GM19467 (cell line): ENCODE data around the gene GNA14.
"Not testable (repeated sequence)": the region's sequence is repeated elsewhere in the genome, so short reads cannot be mapped to it uniquely, and the experiment has no call there.

ENCODE experiments used
- ATAC-seq: cut with Tn5 transposase; IDR thresholded peaks from one replicate; pipeline ENCODE4 v1.9.1; 2021; ENCODE audit warnings: mild to moderate bottlenecking, moderate library complexity; ENCODE audit not compliant: unreplicated experiment

Gene GNA14

DNA sequence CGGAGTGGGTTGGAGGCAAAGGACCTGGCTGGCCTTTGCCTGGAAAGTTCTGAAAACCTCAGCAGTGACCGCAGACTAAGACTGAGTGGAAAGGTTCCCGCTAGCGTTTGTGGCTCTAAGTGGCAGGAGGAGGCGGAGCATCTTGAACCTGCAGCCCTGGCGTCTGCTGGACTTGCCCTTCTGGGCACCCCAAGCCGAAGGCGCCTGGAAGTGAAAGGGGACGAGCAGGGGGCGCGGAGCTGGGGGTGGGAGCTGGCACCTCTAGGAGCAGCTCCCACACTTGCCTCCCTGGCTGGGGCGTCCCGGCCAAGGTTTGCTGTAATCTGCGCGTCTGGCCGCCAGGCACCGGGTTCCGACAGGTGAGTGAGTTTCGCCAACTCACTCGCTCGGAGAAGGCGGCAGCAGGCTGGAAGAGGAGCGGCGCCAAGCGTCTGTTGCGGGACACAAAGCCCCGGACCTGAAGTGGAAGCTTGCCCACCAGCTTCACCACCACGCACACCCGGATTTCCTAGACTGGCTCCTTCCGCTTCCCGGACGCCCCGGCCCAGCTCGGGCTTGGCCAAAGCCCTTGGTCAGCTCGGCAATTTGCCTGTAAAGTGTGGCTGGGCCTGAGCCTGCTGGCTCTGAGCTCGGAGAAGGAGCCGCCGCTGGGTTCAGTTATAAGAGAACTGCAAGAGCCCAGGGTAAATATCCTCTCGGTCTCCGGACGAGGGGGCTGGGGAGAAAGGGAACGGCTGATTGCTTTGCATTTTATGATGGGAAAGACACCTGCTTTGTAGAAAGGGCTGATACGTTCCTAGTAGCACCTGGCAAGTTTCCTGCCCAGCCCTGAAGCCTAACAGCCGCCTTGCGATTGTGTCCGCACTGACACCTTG is at the start of gene GNA14:
GNA14 (minus strand) TSS at position 89 of the 875 bp plus-strand sequence. CDS start 529 bp downstream, outside the sequence.
- no peak for ATAC-seq

- ATAC-seq: no peak
Measured at GRCh38 chr9:77697238-77697984, 49.3 kb upstream of the GNA14 start.

GRCh38 chr9:77690723-77691122 is 42.6 kb upstream of the GNA14 start:
- ATAC-seq: not testable (repeated sequence)

GRCh38 chr9:77690119-77690518 is 42.0 kb upstream of the GNA14 start:
- not testable (repeated sequence) for ATAC-seq

GRCh38 chr9:77687737-77688136 is 39.6 kb upstream of the GNA14 start:
- not testable (repeated sequence) for ATAC-seq

- ATAC-seq: no peak
Measured at GRCh38 chr9:77680581-77680980, 32.5 kb upstream of the GNA14 start.

- no peak for ATAC-seq
Measured at GRCh38 chr9:77679661-77680368, 31.7 kb upstream of the GNA14 start.

GRCh38 chr9:77679088-77679487 is 31.0 kb upstream of the GNA14 start:
- no peak for ATAC-seq

- no peak for ATAC-seq
Measured at GRCh38 chr9:77677957-77678535, 29.9 kb upstream of the GNA14 start.

GRCh38 chr9:77677397-77677796 is 29.3 kb upstream of the GNA14 start:
- no peak for ATAC-seq

- ATAC-seq: no peak
Measured at GRCh38 chr9:77673941-77674791, 26.0 kb upstream of the GNA14 start.

DNA sequence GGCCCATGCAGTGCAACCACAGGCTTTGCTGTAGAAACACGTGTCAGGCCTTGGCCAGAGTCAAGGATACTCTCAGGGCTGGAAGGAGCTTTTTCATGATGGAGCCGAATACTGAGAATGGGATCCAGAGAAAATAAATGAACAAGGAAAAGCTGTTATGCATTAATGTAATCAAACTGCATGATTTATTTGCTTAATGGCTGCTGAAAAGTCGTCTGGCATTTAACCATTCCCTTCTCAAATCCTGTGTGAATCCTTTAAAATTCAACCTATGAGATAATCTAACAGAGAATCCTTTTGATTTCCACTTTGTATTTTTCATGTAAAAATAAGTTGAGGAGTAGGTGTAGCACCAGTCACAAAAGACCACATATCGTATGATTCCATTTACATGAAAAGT is 24.1 kb upstream of the GNA14 start:
- ATAC-seq: no peak

GRCh38 chr9:77667151-77667550 is 19.0 kb upstream of the GNA14 start:
- ATAC-seq: no peak

GRCh38 chr9:77663754-77664153 is 15.6 kb upstream of the GNA14 start:
- no peak for ATAC-seq

DNA sequence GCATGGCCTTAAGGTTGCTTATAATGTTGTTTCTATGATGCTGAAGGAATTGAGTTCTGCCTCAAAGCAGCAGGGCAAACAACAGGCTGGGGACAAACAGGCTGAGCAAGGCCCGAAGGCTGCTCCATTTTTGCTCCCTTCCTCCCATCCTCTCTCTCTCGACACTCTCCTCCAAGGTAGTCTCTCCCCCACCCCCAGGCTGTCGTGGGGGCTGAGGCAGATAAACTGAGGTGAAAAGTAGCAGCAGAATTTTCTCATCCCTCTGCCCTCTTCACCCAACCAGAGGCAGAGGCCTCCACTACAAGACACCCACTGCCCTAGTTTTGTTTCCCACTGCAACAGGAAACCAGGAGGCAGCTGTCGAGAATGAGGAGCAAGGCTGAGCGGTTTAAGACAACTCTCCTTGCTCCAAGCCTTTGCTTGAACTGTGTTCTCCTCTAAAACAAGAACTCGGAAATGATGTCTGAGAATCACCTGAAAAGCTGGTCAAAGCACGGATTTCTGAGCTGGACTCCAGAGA is 13.5 kb upstream of the GNA14 start:
- ATAC-seq: no peak

DNA sequence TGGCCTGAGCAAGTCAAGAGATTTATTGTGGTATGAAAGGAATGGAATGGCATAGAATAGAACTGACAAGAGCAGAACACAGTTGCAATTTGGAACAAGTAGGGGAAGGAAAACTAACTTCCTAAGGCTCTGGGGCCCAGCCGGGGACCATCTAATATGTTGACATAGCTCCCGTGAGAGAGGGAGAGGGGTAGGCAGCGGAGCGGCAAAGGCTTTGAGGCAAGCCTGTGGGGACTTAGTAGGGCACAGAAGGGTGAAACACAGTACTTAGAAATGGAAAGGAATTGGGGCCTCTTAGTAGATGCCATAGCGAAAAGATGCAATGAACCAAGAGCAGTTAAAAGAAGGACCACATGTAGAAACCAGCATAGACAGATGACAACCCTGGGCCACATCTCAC is 11.8 kb upstream of the GNA14 start:
- no peak for ATAC-seq

DNA sequence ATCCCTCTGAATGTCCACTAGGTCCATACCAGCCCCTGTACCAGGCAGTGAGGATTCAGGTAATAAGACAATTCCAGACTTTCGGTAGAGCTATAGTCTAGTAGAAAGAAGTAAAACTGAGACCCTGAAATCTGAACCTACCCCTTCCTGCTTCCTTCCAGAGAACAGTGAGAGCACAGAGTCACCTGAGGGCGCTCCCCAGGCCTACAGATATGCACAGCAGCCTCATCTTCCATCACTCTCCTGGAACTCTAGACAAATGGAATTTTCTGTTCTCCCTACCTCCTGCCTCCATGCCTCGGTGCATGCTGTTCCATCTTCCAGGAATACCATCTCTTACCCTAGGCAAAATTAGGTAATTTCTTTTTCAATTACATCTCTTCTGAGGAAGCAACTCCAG is 3.1 kb upstream of the GNA14 start:
- no peak for ATAC-seq

DNA sequence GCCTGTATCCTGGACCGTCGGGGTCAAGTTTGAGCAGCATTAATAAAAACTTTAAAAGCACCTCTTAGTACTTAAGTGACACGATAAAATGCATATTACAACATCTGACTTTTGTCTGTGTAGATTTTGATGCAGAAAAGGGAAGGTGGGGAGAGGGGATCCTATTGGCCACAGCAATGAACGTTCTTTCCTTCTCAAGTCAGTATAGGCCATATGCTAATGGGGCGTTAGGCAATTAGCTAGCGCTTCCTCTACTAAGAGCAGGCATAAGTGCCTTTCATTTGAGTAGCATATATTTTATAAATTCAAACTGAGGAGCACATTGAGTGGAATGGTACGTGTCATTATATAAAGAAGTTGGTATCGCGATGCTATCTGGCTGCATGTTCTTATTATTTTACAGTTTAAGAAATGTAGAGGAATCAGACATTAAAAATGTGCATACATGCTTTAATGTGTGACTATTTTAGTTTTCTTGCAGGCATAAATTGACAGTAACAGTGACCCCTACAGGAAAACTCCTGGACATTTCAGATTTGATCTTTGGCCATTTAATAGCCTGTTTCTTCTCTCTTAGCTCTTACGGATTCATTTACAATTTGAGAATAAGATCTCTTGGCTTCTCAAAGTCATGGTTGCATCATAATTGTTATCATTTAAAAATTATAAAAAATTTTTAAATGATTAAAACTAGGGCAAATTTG is 1.1 kb upstream of the GNA14 start:
- no peak for ATAC-seq
